ENCODE measurements around the gene ITGA7.

ITGA7 gene

GRCh38 chr12:55718015-55718414 is 10.3 kb upstream of the ITGA7 start:
- DNase-seq = no peak

GRCh38 chr12:55717011-55718007 is 9.6 kb upstream of the ITGA7 start:
- DNase-seq = no peak

DNA sequence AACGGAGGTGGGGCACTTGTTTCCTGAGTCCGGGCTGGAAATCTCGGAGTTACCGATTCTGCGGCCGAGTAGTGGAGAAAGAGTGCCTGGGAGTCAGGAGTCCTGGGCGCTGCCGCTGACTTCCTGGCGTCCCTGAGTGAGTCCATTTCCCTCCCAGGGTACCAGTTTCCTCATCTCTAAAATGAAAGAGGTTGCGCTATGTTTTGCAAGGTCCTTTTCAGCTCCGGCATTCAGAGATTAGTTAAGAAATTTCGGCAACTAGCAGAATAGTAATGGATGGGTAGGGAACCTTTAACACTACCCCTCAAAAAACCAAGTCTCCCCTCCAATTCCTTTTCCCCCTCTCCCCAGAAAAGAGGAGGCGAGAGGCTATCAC is 8.9 kb upstream of the ITGA7 start:
- DNase-seq = no peak

- peak; percentile 63 for DNase-seq
These were observed 8.3 kb upstream of the ITGA7 start, which contains the start of gene BLOC1S1 for GRCh38 chr12:55715833-55716581. Gene BLOC1S1, plus strand, starts transcription at chr12:55716046. Its CDS starts 6 bp downstream, at chr12:55716052.

GRCh38 chr12:55715169-55715764 is 7.6 kb upstream of the ITGA7 start:
- no peak for DNase-seq

DNA sequence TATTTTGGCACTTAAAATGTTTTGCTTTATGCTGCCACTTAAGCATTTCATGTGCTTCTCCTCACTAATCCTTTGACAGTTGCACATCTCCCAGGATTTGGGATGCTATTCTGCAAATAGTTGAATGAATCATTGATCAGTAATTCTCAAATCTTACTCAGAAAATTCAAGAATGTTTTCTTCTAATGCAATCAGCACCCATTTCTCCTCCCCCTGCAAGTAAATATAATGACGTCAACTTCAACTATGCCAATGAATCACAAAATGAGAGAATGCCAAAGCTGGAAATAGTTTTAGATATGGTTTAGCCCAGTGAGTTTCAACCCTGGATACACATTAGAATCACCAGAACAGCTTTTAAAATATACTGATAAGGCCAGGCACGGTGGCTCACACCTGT is 6.0 kb upstream of the ITGA7 start:
- DNase-seq = no peak

GRCh38 chr12:55712700-55713415 is 5.2 kb upstream of the ITGA7 start:
- no peak for DNase-seq

- no peak for DNase-seq
These were observed 4.3 kb upstream of the ITGA7 start for GRCh38 chr12:55711786-55712553.

DNA sequence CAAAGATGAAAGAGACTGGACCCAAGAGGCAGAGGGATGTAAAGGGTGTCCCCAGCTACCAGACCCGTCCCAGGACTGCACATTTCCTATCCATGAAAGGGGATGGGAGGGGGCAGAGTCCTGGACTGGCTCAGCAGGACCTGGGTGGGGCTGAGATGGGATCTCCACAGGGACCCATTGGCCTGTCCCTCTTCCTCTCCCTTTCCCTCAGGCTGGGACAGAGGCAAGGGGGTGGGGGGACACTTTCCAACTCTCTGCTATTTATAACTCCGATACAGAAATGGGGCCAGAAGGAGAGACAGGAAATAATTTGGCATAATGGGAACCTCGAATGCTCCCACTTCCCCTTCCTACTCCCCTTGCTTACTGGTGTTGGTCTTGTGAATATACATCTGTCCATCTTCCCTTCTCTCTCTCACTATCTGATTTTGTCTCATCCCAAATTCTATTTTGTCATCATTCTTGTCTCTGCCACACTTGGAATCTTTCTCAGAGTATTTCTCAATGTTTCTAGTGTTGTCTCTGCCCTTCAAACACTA is 1.1 kb upstream of the ITGA7 start:
- DNase-seq = no peak

DNA sequence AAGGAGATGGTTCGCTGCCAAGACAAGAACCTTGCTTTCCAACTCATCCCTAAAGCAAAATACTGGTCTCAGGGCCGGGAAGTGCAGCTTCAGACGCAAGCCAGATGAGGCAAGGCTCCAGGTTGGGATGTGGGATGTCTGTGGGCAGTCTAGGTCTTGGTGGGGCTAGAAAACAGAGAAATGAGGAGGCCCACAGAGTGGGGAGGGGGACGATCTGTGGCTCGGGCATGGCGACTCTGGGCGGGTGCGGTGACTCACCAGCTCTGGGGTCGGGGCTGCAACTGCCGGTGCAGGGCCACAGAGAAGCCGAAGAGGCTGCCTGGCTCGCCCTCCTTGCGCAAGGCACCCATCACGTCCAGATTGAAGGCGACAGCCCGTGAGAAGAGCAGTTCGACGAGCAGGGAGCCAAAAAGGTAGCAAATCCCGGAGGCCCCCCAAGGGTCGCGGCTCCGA is 459 bp downstream of the ITGA7 start:
- no peak for DNase-seq

- DNase-seq = no peak
These were observed 1.0 kb downstream of the ITGA7 start for GRCh38 chr12:55706568-55707218.

- no peak for DNase-seq
These were observed 1.8 kb downstream of the ITGA7 start for GRCh38 chr12:55705782-55706402.

- DNase-seq = no peak
These were observed 2.6 kb downstream of the ITGA7 start for GRCh38 chr12:55704824-55705718.

- DNase-seq = no peak
These were observed 3.6 kb downstream of the ITGA7 start for GRCh38 chr12:55703901-55704761.

GRCh38 chr12:55703288-55703687 is 4.4 kb downstream of the ITGA7 start:
- no peak for DNase-seq

DNA sequence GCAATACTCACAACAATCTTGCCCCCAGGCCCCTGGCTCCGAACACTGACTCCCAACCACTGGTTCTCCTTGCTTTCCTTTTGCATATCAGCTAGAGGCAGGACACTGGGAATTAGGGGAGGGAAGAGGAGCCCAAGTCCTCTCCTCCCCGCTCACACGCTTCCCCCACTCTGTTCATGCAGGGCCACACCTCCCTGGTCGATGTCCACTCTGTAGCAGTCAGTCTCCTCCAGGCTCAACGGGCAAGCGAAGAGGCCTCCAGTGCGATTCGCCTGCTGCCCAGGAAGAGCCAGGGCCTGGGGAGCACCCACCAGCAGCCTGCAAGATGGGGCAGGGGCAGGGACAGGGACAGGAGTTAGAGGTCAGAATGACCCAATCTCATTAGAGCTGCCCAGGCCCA is 4.8 kb downstream of the ITGA7 start:
- DNase-seq = no peak

DNA sequence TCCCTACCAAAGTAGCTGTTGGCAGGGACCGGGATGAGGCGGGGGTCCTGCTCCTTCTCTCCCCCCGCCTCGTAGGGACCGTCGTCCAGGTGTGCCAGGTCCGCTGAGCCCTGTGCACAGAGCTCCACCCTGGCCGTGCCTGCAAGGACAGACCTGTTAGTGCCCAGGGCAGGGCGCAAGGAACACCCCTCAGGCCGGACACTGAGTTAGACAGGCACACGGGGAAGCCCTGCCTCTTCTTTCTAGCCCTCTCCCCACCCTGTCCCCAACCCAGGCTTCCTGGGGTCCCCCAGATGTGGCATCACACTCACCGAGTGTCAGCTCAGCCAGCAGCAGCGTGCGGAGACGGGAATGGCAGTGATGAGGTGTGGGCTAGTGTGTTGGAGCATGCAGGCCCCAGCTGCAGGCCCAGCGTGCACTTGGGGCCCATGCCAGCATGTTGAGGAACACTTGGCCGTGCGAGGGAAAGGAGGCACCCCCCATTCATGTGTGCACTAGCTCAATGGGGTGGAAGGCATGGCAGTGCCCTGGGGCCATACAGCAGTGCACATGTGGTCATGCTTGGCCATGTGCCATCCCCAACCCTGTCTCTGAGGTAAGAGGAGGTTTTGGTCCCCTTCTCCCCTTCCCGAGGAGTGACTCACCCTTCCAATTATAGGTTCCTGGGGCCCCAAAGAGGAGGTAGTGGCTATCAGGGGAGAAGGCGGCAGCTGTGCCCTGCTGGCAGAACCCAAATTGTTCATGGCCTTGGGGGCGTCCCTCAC is 7.3 kb downstream of the ITGA7 start:
- no peak for DNase-seq

Data from NCI-H1105 (cell line).